ENCODE data around the gene ZNF362. TPM values are rescaled to one million over a fixed set of nuclear protein-coding genes. Genes with fewer than 3 reads are reported as not detected.
"Not testable (repeated sequence)": the region's sequence is repeated elsewhere in the genome, so short reads cannot be mapped to it uniquely, and the experiment has no call there.

Gene ZNF362
- total RNA-seq, 3 donors from 2014 or later (not counting 1 experiment from before 2014, with no cell fraction given): 34.7 to 39.1 (median 38.3) TPM

DNA sequence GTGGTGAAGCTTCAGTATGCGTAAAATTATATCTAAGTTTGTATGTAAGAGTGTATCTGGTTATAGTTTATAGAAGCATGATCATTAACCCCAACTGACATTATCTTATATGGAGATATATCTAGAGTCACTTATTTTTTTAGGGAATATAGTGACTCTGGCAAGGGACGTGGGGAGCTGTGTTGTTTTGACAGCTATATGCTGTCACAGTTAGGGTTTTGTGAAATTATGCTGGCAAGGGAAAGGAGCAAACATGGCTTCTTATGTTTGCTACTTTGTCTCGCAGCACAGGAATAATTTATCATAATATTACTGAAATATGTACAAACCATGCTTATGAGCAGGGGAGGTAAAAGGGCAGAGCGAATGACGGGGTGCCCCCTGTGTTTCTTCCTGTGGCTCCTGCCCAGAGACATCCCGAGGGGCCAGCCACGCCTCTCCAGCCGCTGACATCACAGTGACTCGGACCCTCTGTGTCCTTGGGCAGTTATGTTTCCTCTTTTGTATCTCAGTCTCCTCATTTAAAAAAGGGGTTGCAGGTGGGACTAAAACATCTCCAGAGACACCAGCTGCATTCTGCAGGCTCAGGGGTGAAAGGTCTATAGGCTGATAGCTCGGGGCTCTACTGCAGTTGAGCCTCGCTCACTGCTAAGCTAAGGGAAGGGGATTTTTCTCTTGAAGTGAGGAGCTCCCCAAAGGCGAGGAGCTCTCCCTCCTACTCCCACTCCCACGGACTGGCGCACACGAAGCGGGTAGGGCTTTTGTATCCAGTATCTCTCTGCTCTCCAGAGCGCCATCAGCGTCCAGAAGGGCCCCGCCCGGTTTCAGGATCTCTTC lies 49.7 kb downstream of the ZNF362 start:
- Histone ChIP-seq H3K9me3 (ENCODE audit: control insufficient read depth, insufficient read depth, low read length) (no peaks in the 10 kb centered on the region), H3K4me3 (ENCODE audit: low read length) (no peak overlapping the region), H3K27ac (ENCODE audit: low read length) (no peak overlapping the region), H3K36me3 (ENCODE audit: control insufficient read depth, insufficient read depth, low read length) (no peaks in the 10 kb centered on the region), H3K27me3 (ENCODE audit: control insufficient read depth, insufficient read depth, low read length) (no peaks in the 10 kb centered on the region), H3K4me1 (ENCODE audit: control insufficient read depth, insufficient read depth, low read length) (peaks cover 9% of the 10 kb centered on the region)
- 57% methylated on average over 18 of the region's 20 CpGs for WGBS (ENCODE audit: insufficient coverage)
- Mint-ChIP-seq H3K4me1 (peaks cover 11 to 23% of the 10 kb centered on the region in 2 donors), H3K9me3 (no peaks in the 10 kb centered on the region), H3K27ac (no peak overlapping the region), H3K36me3 (no peaks in the 10 kb centered on the region), H3K4me3 (no peak overlapping the region), H3K27me3 (ENCODE audit: low read depth in 2 of 2) (peaks cover 8 to 9% of the 10 kb centered on the region in 2 donors)
- TF ChIP-seq, protein P1, sequence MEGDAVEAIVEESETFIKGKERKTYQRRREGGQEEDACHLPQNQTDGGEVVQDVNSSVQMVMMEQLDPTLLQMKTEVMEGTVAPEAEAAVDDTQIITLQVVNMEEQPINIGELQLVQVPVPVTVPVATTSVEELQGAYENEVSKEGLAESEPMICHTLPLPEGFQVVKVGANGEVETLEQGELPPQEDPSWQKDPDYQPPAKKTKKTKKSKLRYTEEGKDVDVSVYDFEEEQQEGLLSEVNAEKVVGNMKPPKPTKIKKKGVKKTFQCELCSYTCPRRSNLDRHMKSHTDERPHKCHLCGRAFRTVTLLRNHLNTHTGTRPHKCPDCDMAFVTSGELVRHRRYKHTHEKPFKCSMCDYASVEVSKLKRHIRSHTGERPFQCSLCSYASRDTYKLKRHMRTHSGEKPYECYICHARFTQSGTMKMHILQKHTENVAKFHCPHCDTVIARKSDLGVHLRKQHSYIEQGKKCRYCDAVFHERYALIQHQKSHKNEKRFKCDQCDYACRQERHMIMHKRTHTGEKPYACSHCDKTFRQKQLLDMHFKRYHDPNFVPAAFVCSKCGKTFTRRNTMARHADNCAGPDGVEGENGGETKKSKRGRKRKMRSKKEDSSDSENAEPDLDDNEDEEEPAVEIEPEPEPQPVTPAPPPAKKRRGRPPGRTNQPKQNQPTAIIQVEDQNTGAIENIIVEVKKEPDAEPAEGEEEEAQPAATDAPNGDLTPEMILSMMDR (IDR thresholded peaks at IDR 0.05): no peak
- no peak for ATAC-seq
- intact Hi-C loops (cut with micrococcal nuclease): no loop called here
- DNase-seq: no peak

DNA sequence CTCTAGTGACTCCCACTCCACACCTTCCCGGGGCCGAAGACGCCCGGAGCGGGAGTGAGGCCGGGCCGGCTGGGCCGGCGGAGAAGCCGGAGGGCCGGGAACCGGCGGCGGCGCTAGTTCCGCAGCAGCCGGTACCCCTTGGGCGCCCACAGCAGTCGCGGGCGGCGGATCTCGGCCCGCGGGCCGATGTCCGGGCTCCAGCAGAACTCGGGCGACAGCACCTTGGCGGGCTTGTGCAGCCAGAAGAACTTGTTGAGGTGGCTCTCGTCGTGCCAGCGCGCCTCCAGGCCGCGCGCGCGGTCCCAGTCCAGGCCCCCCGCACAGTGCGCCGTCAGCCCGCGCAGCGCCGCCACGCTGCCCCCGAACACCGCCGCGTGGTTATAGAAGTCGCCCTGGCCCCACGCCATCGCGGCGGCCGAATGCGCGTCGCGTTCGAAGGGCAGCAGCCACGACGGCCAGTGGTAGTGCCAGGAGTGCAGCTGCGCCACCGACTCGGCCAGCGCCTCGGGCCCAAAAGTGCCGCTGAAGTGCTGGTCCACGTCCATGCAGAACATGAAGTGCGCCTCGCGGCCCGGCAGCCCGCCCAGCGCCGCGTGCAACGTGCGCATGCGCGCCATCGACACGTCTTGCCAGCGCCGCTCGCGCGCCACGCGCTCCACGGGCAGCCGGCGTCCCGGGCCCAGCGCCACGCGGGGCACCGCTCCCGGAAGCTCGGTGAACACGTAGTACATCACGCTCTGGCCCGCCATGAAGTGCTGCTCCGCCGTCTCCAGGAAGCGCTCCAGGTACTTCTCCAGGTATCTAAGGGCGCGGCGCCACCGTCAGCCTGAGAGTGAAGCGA lies 50.6 kb downstream of the ZNF362 start:
- Mint-ChIP-seq H3K36me3 (no peaks in the 10 kb centered on the region), H3K9me3 (no peaks in the 10 kb centered on the region), H3K27ac (no peak overlapping the region), H3K4me1 (peaks cover 11 to 16% of the 10 kb centered on the region in 2 donors), H3K27me3 (ENCODE audit: low read depth in 2 of 2) (peaks cover 8 to 9% of the 10 kb centered on the region in 2 donors), H3K4me3 (no peak overlapping the region)
- TF ChIP-seq, protein P1 (IDR thresholded peaks at IDR 0.05): no peak
- DNase-seq: peak in 1 of 2 donors; percentile 39
- peak in 1 of 3 donors; percentile 30 for ATAC-seq
- Histone ChIP-seq H3K27ac (ENCODE audit: low read length) (no peak overlapping the region), H3K4me3 (ENCODE audit: low read length) (no peak overlapping the region), H3K9me3 (ENCODE audit: control insufficient read depth, insufficient read depth, low read length) (no peaks in the 10 kb centered on the region), H3K27me3 (ENCODE audit: control insufficient read depth, insufficient read depth, low read length) (no peaks in the 10 kb centered on the region), H3K36me3 (ENCODE audit: control insufficient read depth, insufficient read depth, low read length) (no peaks in the 10 kb centered on the region), H3K4me1 (ENCODE audit: control insufficient read depth, insufficient read depth, low read length) (peaks cover 8% of the 10 kb centered on the region)
- intact Hi-C loops (cut with micrococcal nuclease): no loop called here
- 22% methylated on average over 110 of the region's 113 CpGs for WGBS (ENCODE audit: insufficient coverage)

DNA sequence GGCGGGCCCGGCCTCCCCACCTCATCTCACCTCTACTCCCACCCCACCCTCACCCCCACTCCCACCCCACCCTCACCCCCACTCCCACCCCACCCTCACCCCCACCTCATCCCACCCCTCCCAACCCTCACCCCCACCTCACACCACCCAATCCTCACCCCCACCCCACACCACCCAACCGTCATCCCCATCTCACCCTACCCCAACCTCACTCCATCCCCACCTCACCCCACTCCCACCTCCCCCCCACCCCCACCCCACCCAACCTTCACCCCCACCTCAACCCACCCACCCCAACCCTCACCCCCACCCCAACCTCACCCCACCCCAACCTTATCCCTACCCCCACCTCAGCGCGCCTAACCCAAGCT lies 51.2 kb downstream of the ZNF362 start:
- no peak overlapping the region for H3K4me3 ChIP-seq (ENCODE audit: low read length)
- no peak for ATAC-seq
- TF ChIP-seq, protein P1 (IDR thresholded peaks at IDR 0.05): no peak
- no peak overlapping the region for H3K27ac Mint-ChIP-seq
- no peaks in the 10 kb centered on the region for H3K9me3 ChIP-seq (ENCODE audit: control insufficient read depth, insufficient read depth, low read length)
- H3K9me3 Mint-ChIP-seq: no peaks in the 10 kb centered on the region
- H3K4me3 Mint-ChIP-seq: no peak overlapping the region
- H3K27ac ChIP-seq (ENCODE audit: low read length): no peak overlapping the region
- peaks cover 8 to 10% of the 10 kb centered on the region in 2 donors for H3K4me1 Mint-ChIP-seq
- no peaks in the 10 kb centered on the region for H3K36me3 Mint-ChIP-seq
- peaks cover 2% of the 10 kb centered on the region for H3K4me1 ChIP-seq (ENCODE audit: control insufficient read depth, insufficient read depth, low read length)
- DNase-seq: no peak
- WGBS (ENCODE audit: insufficient coverage): no CpG with 5 or more reads among the region's 5 CpGs
- intact Hi-C loops (cut with micrococcal nuclease): no loop called here
- H3K36me3 ChIP-seq (ENCODE audit: control insufficient read depth, insufficient read depth, low read length): no peaks in the 10 kb centered on the region
- peaks cover 8 to 9% of the 10 kb centered on the region in 2 donors for H3K27me3 Mint-ChIP-seq (ENCODE audit: low read depth in 2 of 2)
- no peaks in the 10 kb centered on the region for H3K27me3 ChIP-seq (ENCODE audit: control insufficient read depth, insufficient read depth, low read length)

DNA sequence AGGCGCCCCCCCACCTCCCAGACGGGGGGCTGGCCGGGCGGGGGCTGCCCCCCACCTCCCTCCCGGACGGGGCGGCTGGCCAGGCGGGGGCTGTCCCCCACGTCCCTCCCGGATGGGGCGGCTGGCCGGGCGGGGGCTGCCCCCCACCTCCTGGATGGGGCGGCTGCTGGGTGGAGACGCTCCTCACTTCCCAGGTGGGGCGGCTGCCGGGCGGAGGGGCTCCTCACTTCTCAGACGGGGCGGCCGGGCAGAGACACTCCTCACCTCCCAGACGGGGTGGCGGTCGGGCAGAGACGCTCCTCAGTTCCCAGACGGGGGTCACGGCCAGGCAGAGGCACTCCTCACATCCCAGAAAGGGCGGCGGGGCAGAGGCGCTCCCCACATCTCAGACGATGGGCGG lies 53.1 kb downstream of the ZNF362 start:
- H3K27ac Mint-ChIP-seq; H3K9me3 Mint-ChIP-seq; H3K27ac ChIP-seq (ENCODE audit: low read length); intact Hi-C loops (cut with micrococcal nuclease); H3K9me3 ChIP-seq (ENCODE audit: control insufficient read depth, insufficient read depth, low read length); H3K36me3 Mint-ChIP-seq; ATAC-seq; H3K27me3 Mint-ChIP-seq (ENCODE audit: low read depth in 2 of 2); H3K4me1 Mint-ChIP-seq; H3K4me3 ChIP-seq (ENCODE audit: low read length); DNase-seq; H3K36me3 ChIP-seq (ENCODE audit: control insufficient read depth, insufficient read depth, low read length); H3K27me3 ChIP-seq (ENCODE audit: control insufficient read depth, insufficient read depth, low read length); H3K4me1 ChIP-seq (ENCODE audit: control insufficient read depth, insufficient read depth, low read length); H3K4me3 Mint-ChIP-seq: not testable (repeated sequence)
- 96% methylated on average over 27 of the region's 32 CpGs for WGBS (ENCODE audit: insufficient coverage)
